ENCODE measurements around the gene KCNA5.

KCNA5 gene

DNA sequence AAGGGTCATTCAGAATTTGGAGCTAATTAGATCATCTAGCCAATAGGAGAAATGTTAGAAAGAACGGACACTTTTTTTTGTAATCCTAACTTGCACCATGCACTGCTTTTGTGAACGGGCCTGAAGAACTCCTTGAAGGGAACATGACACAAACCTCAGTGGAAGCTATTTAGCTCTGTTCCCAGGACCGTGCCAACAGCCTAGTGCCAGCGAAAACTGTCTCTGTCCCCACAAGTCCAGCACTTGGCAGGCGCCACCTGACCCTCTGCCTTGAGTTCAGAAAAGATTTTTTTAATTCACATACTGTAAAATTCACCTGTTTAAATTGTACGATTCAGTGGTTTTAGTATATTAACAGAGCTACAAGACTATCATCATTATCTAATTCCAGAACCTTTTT, 31.3 kb upstream of the KCNA5 start:
- Histone ChIP-seq H3K79me2 (ENCODE audit: insufficient read depth, low read length) (no peaks in the 10 kb centered on the region), H3K9me3 (ENCODE audit: insufficient read depth, low read length) (no peaks in the 10 kb centered on the region), H3K4me2 (ENCODE audit: low read depth, low read length, poor library complexity, severe bottlenecking) (no peak overlapping the region), H3K4me3 (ENCODE audit: insufficient read depth, low read length, poor library complexity, severe bottlenecking) (no peak overlapping the region), H3K27me3 (ENCODE audit: low read length) (no peaks in the 10 kb centered on the region), H4K20me1 (ENCODE audit: low read depth, low read length) (no peaks in the 10 kb centered on the region), H3F3A (ENCODE audit: insufficient read depth) (no peaks in the 10 kb centered on the region), H3K36me3 (ENCODE audit: low read length) (no peaks in the 10 kb centered on the region), H2AFZ (ENCODE audit: low read depth, low read length, severe bottlenecking) (no peak overlapping the region), H3K27ac (ENCODE audit: low read depth, low read length) (no peak overlapping the region), H3K9ac (ENCODE audit: low read length) (no peak overlapping the region), H3K9me2 (replicated peaks; ENCODE audit: insufficient read depth, low read length) (no peaks in the 10 kb centered on the region)
- TF ChIP-seq EZH2phosphoT487 (conservative IDR thresholded peaks at IDR 0.05; ENCODE audit: low read length): no peak
- TF ChIP-seq, protein P1, sequence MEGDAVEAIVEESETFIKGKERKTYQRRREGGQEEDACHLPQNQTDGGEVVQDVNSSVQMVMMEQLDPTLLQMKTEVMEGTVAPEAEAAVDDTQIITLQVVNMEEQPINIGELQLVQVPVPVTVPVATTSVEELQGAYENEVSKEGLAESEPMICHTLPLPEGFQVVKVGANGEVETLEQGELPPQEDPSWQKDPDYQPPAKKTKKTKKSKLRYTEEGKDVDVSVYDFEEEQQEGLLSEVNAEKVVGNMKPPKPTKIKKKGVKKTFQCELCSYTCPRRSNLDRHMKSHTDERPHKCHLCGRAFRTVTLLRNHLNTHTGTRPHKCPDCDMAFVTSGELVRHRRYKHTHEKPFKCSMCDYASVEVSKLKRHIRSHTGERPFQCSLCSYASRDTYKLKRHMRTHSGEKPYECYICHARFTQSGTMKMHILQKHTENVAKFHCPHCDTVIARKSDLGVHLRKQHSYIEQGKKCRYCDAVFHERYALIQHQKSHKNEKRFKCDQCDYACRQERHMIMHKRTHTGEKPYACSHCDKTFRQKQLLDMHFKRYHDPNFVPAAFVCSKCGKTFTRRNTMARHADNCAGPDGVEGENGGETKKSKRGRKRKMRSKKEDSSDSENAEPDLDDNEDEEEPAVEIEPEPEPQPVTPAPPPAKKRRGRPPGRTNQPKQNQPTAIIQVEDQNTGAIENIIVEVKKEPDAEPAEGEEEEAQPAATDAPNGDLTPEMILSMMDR (IDR thresholded peaks at IDR 0.05; ENCODE audit: insufficient read depth, low read length, poor library complexity, severe bottlenecking): no peak

DNA sequence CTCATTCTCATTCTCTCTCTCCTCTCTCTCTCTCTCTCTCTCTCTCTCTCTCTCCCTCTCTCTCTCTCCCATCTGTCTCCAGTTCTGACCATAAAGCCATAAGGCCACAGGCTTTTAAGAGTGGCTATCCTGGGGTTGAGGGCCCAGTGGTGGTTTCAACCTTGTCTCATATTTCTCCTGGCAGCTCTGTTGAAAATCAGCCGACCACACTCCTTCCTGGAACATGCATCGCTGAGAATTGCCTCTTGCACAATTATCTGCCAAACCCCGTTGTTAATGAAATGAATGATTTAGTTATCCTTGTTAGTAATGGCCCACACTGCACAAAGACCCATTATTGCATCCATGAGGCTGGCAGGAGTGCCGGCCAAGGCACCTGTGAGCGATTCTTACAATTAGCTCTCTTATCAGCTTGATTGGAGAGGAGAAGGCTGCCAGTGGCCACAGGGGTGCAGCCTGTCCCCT, 30.4 kb upstream of the KCNA5 start:
- Histone ChIP-seq H3K9me3 (ENCODE audit: insufficient read depth, low read length) (no peaks in the 10 kb centered on the region), H3K27ac (ENCODE audit: low read depth, low read length) (no peak overlapping the region), H3K9ac (ENCODE audit: low read length) (no peak overlapping the region), H3F3A (ENCODE audit: insufficient read depth) (no peaks in the 10 kb centered on the region), H3K4me3 (ENCODE audit: insufficient read depth, low read length, poor library complexity, severe bottlenecking) (no peak overlapping the region), H4K20me1 (ENCODE audit: low read depth, low read length) (no peaks in the 10 kb centered on the region), H3K27me3 (ENCODE audit: low read length) (no peaks in the 10 kb centered on the region), H2AFZ (ENCODE audit: low read depth, low read length, severe bottlenecking) (no peak overlapping the region), H3K36me3 (ENCODE audit: low read length) (no peaks in the 10 kb centered on the region), H3K9me2 (replicated peaks; ENCODE audit: insufficient read depth, low read length) (no peaks in the 10 kb centered on the region), H3K79me2 (ENCODE audit: insufficient read depth, low read length) (no peaks in the 10 kb centered on the region), H3K4me2 (ENCODE audit: low read depth, low read length, poor library complexity, severe bottlenecking) (no peak overlapping the region)
- TF ChIP-seq EZH2phosphoT487 (conservative IDR thresholded peaks at IDR 0.05; ENCODE audit: low read length): no peak
- TF ChIP-seq, protein P1 (IDR thresholded peaks at IDR 0.05; ENCODE audit: insufficient read depth, low read length, poor library complexity, severe bottlenecking): no peak

DNA sequence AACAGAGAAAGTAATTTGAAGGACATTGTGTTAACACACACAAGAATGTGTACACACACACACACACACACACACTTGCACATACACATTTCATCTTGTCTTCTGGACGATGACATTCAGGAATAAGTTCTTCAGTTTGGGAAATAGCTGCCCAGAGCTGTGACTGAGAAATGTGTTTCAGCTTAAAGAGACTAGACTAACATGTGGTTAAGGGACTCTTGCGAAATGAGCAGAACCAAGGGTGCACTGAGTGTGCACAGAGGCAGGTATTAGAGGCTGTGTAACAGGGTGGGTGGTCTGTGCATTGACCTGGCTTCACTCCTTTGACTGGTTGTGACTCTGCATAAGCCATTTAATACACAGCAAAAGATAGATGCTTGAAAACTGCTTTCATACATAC, 29.4 kb upstream of the KCNA5 start:
- Histone ChIP-seq H3K79me2 (ENCODE audit: insufficient read depth, low read length) (no peaks in the 10 kb centered on the region), H3K4me3 (ENCODE audit: insufficient read depth, low read length, poor library complexity, severe bottlenecking) (no peak overlapping the region), H3K27ac (ENCODE audit: low read depth, low read length) (no peak overlapping the region), H4K20me1 (ENCODE audit: low read depth, low read length) (no peaks in the 10 kb centered on the region), H3F3A (ENCODE audit: insufficient read depth) (no peaks in the 10 kb centered on the region), H3K36me3 (ENCODE audit: low read length) (no peaks in the 10 kb centered on the region), H3K4me2 (ENCODE audit: low read depth, low read length, poor library complexity, severe bottlenecking) (no peak overlapping the region), H3K9me3 (ENCODE audit: insufficient read depth, low read length) (no peaks in the 10 kb centered on the region), H3K9ac (ENCODE audit: low read length) (no peak overlapping the region), H2AFZ (ENCODE audit: low read depth, low read length, severe bottlenecking) (no peak overlapping the region), H3K9me2 (replicated peaks; ENCODE audit: insufficient read depth, low read length) (no peaks in the 10 kb centered on the region), H3K27me3 (ENCODE audit: low read length) (no peaks in the 10 kb centered on the region)
- TF ChIP-seq, protein P1 (IDR thresholded peaks at IDR 0.05; ENCODE audit: insufficient read depth, low read length, poor library complexity, severe bottlenecking): no peak
- TF ChIP-seq EZH2phosphoT487 (conservative IDR thresholded peaks at IDR 0.05; ENCODE audit: low read length): no peak
